ENCODE results near the gene CPT1C.

CPT1C gene
- 0 to 0.87 (median 0.72) reads per million in 9 experiments for total RNA-seq

DNA sequence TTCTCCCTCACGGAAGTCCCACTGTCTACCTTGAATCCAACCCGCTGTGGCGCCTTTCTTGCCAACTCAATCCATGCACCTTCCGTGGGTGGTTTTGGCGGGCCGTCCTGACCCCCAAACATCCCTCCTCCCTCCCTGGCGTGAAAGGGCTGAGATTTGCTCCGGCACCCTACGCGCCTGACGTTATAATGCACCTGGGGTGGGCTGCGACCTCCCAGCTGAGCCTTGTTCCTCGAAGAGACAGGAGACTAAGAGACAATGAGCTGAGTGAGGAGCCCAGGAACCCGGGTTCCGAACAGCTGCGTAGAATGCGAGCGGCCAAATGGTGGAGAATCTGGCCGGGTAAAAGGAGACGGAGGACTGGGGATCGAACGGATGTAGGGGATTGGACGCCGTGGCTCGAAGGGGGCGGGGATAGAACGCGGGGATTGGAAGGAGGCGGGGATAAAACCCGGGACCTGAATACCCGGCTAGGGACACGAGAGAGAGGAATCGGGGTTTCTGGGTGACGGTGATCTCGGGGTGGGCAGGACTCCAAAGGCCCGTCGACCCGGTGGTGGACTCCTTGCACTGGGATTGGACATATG is at the start of gene CPT1C:
CPT1C (plus strand) TSS at position 461 of the 587 bp plus-strand sequence. CDS start 1,137 bp downstream, outside the sequence.
- H3K36me3 Mint-ChIP-seq (ENCODE audit: insufficient read depth): peaks cover 33% of the 10 kb centered on the region
- peak within 1 kb of the TSS; percentile 76 to 82 for H3K4me3 Mint-ChIP-seq
- DNase-seq: no peak
- ATAC-seq (replicated peaks): peak; percentile 49
- H3K9me3 Mint-ChIP-seq: no peaks in the 10 kb centered on the region
- H3K4me1 Mint-ChIP-seq (ENCODE audit: low read depth in 2 of 2): peaks cover 14 to 24% of the 10 kb centered on the region in 2 donors
- peaks cover 18 to 39% of the 10 kb centered on the region in 2 donors for H3K27me3 Mint-ChIP-seq
- peak within 1 kb of the TSS; percentile 41 to 83 for H3K27ac Mint-ChIP-seq

DNA sequence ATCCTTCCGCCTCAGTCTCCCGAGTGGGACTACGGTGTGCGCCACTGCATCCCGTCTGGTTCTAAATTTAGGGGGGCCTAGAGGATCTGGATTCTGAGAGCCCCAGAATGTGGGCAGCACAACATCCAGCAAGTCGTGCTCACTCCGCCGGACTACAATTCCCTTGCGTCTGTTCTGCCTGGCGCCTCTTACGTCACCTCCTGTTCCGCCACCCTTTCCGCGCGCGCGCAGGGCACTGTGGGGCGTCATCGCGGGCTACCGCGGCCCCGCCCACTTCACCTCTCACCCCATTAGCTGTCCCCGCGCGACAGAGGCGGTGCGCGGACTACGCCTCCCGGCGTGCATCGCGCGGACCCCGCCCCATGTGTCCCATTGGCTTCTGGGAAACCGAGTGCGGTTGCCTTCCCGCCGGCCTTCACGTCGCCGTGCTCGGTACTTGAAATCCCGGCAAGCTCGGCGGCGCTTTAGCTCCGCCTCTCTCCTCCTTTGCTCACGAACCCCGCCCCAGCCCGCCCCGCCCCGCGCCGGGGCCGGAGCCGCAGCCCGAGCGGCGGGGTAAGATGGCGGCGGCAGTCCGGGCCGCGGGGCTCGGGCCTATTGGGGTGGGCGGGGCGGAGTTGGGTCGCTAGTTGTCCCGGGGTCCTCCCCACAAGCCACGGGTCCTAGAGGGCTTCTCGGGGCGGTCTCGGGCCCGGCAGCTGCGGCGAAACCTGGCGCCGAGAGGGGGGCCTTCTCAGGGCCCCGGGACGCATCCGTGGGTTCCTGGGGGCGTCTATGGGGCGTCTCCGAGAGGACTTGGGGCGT is 49.0 kb upstream of the CPT1C start, which contains the start of gene SCAF1:
SCAF1 (plus strand) TSS at position 522 of the 804 bp plus-strand sequence. CDS start 2,818 bp downstream, outside the sequence.
- H3K27ac Mint-ChIP-seq: peak within 1 kb of the TSS; percentile 97 to 98
- peak; percentile 98 to 99 (median 98) for DNase-seq
- ATAC-seq (replicated peaks): peak; percentile 69
- no peaks in the 10 kb centered on the region for H3K9me3 Mint-ChIP-seq
- H3K4me1 Mint-ChIP-seq (ENCODE audit: low read depth in 2 of 2): peaks cover 58% of the 10 kb centered on the region in 2 donors
- H3K27me3 Mint-ChIP-seq: no peaks in the 10 kb centered on the region
- H3K4me3 Mint-ChIP-seq: peak within 1 kb of the TSS; percentile 97 to 99
- peaks cover 34% of the 10 kb centered on the region for H3K36me3 Mint-ChIP-seq (ENCODE audit: insufficient read depth)

DNA sequence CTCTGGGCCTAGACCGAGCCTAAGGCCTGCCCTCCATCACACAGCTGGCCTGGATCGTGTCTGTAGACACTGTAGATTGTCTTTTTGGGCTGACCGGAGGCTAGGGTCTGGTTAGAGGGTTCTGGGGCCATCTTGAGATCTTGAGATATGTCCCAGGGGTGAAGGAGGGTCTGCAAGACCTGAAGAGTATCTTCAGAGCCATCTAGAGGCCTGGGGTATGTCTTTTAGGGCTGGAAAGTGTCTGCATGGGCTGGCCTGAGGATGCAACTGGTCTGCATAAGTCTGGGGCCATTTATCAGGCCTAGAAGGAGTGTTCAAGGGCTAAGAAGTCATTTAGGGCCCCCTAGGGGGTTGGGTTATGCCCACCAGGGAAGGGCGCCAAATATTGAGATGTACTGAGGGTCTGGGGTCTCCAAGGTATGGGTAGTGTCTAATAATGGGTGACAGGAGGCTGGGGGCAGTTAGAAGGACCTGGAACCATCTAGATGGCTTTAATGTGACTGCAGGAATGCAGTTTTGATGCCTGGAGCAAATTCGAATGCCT is 48.4 kb upstream of the CPT1C start:
- Mint-ChIP-seq H3K4me3 (peak overlapping the region; percentile 97 to 99), H3K4me1 (ENCODE audit: low read depth in 2 of 2) (peaks cover 57 to 58% of the 10 kb centered on the region in 2 donors), H3K36me3 (ENCODE audit: insufficient read depth) (peaks cover 36% of the 10 kb centered on the region), H3K9me3 (no peaks in the 10 kb centered on the region), H3K27ac (peak overlapping the region; percentile 97 to 98), H3K27me3 (no peaks in the 10 kb centered on the region)
- no peak for DNase-seq
- no peak for ATAC-seq (replicated peaks)

DNA sequence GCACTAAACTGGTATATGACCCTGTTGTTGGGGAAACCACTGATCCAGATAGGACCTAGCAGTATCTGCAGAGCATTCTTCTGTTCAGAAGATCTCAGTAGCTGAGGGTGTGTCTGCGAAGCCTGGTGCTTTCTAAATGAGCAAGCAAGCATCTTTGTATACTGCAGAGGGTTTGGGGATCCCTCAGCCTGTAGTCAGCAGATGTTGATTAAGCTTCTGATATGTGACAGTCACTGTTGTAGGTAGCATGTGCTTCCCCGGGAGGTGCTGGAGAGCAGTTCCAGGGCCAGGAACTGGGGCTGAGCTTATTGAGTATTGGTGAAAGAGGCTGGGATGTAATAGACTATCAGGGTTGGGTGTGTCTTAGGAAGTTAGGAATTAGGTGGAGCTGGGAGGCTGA is 47.5 kb upstream of the CPT1C start:
- DNase-seq (no peak), ATAC-seq (replicated peaks) (no peak)
- peaks cover 37% of the 10 kb centered on the region for H3K36me3 Mint-ChIP-seq (ENCODE audit: insufficient read depth)
- peak overlapping the region; percentile 97 to 99 for H3K4me3 Mint-ChIP-seq
- no peaks in the 10 kb centered on the region for H3K9me3 Mint-ChIP-seq
- H3K27ac Mint-ChIP-seq: peak overlapping the region; percentile 97 to 98
- H3K4me1 Mint-ChIP-seq (ENCODE audit: low read depth in 2 of 2): peaks cover 49 to 52% of the 10 kb centered on the region in 2 donors
- H3K27me3 Mint-ChIP-seq: no peaks in the 10 kb centered on the region

DNA sequence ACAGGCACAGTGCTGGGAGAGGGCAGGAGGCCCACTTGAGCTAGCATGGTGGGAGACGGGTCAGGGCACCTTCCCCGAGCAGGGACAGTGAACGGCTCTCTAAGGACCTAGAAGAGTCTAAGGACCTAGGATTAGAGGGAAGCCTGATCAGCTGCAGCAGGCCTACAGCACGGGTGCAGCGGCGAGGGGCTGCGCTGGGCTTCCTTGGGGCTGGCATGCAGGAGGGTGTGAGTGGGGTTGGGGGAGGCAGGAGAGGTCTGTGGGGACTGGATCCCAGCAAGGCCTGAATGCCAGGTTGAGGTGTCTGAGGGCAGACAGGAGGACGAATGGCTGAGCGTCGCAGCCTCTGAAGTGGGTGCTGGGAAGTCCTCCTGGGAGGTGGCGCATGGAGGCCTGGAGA is 45.3 kb upstream of the CPT1C start:
- no peaks in the 10 kb centered on the region for H3K9me3 Mint-ChIP-seq
- H3K27me3 Mint-ChIP-seq: no peaks in the 10 kb centered on the region
- peaks cover 35 to 42% of the 10 kb centered on the region in 2 donors for H3K4me1 Mint-ChIP-seq (ENCODE audit: low read depth in 2 of 2)
- no peak overlapping the region for H3K4me3 Mint-ChIP-seq
- ATAC-seq (replicated peaks) (no peak), DNase-seq (no peak)
- H3K27ac Mint-ChIP-seq: peak overlapping the region; percentile 60 to 80
- peaks cover 36% of the 10 kb centered on the region for H3K36me3 Mint-ChIP-seq (ENCODE audit: insufficient read depth)

DNA sequence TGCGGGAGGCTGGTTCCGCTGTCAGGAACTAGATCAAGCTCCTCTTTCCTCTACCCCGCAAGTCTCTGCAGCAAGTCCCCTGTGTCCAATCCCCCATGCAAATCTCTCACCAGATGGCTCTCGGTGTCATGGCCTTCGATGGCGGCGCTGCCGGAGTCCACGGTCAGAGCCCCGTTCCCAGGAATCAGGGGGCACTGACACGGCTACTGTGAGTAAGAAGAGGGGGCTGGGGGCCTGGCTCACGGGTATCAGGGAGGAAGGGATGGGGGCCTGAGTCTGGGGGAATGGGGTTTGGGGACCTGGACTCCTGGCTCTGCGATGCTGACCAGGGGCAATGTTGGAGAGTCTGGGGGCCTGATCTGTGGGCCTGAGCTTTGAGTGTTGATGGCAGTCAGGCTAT is 44.9 kb upstream of the CPT1C start:
- no peaks in the 10 kb centered on the region for H3K27me3 Mint-ChIP-seq
- peak overlapping the region in 1 of 2 donors; percentile 60 for H3K27ac Mint-ChIP-seq
- no peaks in the 10 kb centered on the region for H3K9me3 Mint-ChIP-seq
- no peak for DNase-seq
- peaks cover 33% of the 10 kb centered on the region for H3K36me3 Mint-ChIP-seq (ENCODE audit: insufficient read depth)
- ATAC-seq (replicated peaks): no peak
- H3K4me3 Mint-ChIP-seq: no peak overlapping the region
- peaks cover 31 to 38% of the 10 kb centered on the region in 2 donors for H3K4me1 Mint-ChIP-seq (ENCODE audit: low read depth in 2 of 2)

DNA sequence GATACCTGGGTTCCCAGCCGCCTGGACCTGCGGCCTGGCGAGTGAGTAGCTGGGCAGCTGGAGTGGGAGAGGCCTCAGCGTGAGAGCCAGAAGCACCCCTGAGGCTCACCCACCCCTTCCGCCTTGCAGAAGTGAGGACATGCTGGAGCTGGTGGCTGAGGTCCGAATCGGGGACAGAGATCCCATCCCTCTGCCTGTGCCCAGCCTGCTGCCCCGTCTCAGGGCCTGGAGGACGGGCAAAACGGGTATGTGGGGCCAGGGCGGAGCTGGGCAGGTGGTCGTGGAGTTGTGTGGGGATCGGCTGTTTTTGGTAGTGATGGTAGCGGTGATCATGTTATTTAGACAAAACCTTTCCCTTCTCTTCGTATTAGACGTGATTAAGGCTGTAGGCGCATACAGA is 44.3 kb upstream of the CPT1C start:
- Mint-ChIP-seq H3K27ac (no peak overlapping the region), H3K9me3 (no peaks in the 10 kb centered on the region), H3K4me1 (ENCODE audit: low read depth in 2 of 2) (peaks cover 27 to 35% of the 10 kb centered on the region in 2 donors), H3K36me3 (ENCODE audit: insufficient read depth) (peaks cover 31% of the 10 kb centered on the region), H3K4me3 (no peak overlapping the region), H3K27me3 (no peaks in the 10 kb centered on the region)
- ATAC-seq (replicated peaks) (no peak), DNase-seq (no peak)

DNA sequence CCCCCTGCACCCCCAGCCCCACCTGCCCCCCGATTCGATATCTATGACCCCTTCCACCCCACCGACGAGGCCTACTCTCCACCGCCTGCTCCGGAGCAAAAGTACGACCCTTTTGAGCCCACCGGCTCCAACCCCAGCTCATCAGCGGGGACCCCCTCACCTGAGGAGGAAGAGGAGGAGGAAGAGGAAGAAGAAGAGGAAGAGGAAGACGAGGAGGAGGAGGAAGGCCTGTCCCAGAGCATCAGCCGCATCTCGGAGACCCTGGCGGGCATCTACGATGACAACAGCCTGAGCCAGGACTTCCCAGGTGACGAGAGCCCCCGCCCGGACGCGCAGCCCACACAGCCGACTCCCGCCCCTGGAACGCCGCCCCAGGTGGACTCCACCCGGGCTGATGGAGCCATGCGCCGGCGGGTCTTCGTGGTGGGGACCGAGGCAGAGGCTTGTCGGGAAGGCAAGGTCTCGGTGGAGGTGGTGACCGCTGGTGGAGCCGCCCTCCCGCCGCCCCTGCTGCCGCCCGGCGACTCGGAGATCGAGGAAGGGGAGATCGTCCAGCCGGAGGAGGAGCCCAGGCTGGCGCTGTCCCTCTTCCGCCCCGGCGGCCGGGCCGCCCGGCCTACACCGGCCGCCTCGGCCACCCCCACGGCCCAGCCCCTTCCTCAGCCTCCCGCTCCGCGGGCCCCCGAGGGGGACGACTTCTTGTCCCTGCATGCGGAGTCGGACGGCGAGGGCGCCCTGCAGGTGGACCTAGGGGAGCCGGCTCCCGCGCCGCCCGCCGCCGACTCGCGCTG is 39.7 kb upstream of the CPT1C start:
- ATAC-seq (replicated peaks) (no peak), DNase-seq (no peak)
- Mint-ChIP-seq H3K27ac (no peak overlapping the region), H3K9me3 (no peaks in the 10 kb centered on the region), H3K4me1 (ENCODE audit: low read depth in 2 of 2) (peaks cover 0 to 5% of the 10 kb centered on the region in 2 donors), H3K27me3 (no peaks in the 10 kb centered on the region), H3K36me3 (ENCODE audit: insufficient read depth) (peaks cover 48% of the 10 kb centered on the region), H3K4me3 (no peak overlapping the region)

DNA sequence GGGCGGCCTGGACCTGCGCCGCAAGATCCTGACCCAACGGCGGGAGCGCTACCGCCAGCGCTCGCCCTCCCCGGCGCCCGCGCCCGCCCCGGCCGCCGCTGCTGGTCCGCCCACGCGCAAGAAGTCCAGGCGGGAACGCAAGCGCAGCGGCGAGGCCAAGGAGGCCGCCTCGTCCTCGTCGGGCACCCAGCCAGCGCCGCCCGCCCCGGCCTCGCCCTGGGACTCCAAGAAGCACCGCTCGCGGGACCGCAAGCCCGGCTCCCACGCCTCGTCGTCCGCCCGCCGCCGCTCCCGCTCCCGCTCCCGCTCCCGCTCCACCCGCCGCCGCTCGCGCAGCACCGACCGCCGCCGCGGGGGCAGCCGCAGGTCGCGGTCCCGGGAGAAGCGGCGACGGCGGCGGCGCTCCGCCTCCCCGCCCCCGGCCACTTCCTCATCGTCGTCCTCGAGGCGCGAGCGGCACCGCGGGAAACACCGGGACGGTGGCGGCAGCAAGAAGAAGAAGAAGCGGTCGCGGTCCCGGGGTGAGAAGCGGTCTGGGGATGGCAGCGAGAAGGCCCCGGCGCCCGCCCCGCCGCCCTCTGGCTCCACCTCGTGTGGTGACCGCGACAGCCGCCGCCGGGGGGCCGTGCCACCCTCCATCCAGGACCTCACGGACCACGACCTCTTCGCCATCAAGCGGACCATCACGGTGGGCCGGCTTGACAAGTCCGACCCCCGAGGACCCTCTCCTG is 38.9 kb upstream of the CPT1C start:
- Mint-ChIP-seq H3K9me3 (no peaks in the 10 kb centered on the region), H3K27me3 (no peaks in the 10 kb centered on the region), H3K27ac (no peak overlapping the region), H3K4me3 (no peak overlapping the region), H3K4me1 (ENCODE audit: low read depth in 2 of 2) (peaks cover 0 to 5% of the 10 kb centered on the region in 2 donors), H3K36me3 (ENCODE audit: insufficient read depth) (peaks cover 48% of the 10 kb centered on the region)
- ATAC-seq (replicated peaks): no peak
- no peak for DNase-seq

DNA sequence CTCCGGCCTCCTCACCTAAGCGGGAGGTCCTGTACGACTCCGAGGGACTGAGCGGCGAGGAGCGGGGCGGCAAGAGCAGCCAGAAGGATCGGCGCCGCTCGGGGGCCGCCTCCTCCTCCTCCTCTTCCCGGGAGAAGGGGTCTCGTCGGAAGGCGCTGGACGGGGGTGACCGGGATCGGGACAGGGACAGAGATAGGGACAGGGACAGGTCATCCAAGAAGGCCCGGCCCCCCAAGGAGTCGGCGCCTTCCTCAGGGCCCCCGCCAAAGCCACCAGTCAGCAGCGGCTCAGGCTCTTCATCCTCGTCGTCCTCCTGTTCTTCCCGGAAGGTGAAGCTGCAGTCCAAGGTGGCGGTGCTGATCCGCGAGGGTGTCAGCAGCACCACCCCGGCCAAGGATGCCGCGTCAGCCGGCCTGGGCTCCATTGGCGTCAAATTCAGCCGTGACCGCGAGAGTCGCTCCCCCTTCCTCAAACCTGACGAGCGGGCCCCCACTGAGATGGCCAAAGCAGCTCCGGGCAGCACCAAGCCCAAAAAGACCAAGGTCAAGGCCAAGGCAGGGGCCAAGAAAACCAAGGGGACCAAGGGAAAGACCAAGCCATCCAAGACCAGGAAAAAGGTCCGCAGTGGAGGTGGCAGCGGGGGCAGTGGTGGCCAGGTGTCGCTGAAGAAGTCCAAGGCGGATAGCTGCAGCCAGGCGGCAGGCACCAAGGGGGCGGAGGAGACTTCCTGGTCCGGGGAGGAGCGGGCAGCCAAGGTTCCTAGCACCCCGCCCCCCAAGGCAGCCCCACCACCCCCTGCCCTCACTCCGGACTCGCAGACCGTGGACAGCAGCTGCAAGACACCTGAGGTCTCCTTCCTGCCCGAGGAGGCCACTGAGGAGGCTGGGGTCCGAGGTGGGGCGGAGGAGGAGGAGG is 38.1 kb upstream of the CPT1C start:
- Mint-ChIP-seq H3K36me3 (ENCODE audit: insufficient read depth) (peaks cover 54% of the 10 kb centered on the region), H3K4me1 (ENCODE audit: low read depth in 2 of 2) (peaks cover 0 to 7% of the 10 kb centered on the region in 2 donors), H3K9me3 (no peaks in the 10 kb centered on the region), H3K27me3 (no peaks in the 10 kb centered on the region), H3K4me3 (no peak overlapping the region), H3K27ac (no peak overlapping the region)
- ATAC-seq (replicated peaks): no peak
- DNase-seq: no peak

DNA sequence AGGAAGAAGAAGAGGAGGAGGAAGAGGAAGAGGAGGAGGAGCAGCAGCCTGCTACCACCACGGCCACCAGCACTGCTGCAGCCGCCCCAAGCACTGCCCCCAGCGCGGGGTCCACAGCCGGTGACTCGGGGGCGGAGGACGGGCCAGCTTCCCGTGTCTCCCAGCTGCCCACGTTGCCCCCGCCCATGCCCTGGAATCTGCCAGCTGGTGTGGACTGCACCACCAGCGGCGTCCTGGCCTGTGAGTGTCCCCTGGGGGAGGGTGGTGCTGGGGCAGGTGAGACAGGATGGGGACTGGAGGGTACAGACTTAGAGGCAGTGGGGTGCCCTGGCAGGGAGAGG is 37.5 kb upstream of the CPT1C start:
- ATAC-seq (replicated peaks) (no peak), DNase-seq (no peak)
- no peaks in the 10 kb centered on the region for H3K27me3 Mint-ChIP-seq
- H3K36me3 Mint-ChIP-seq (ENCODE audit: insufficient read depth): peaks cover 53% of the 10 kb centered on the region
- no peak overlapping the region for H3K4me3 Mint-ChIP-seq
- H3K4me1 Mint-ChIP-seq (ENCODE audit: low read depth in 2 of 2): peaks cover 0 to 7% of the 10 kb centered on the region in 2 donors
- H3K9me3 Mint-ChIP-seq: no peaks in the 10 kb centered on the region
- no peak overlapping the region for H3K27ac Mint-ChIP-seq

DNA sequence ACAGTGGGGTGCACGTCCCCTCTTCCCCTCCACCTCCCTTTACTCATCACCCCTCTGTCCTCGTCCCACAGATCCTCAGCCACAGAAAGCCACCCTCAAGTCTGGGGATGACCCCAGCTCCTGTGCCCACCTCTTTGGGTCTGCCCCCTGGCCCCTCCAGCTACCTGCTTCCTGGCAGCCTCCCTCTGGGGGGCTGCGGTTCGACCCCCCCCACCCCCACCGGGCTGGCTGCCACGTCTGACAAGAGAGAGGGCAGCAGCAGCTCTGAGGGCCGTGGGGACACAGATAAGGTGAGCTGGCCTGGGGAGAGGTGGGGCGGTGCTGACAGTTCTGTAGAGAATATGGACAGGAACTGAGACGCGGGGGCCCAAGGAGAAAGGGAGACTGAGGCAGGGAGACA is 36.3 kb upstream of the CPT1C start:
- Mint-ChIP-seq H3K9me3 (no peaks in the 10 kb centered on the region), H3K27ac (peak overlapping the region in 1 of 2 donors; percentile 60)

More for the DNA sequence above, 36.3 kb upstream of the CPT1C start:
- DNase-seq: no peak
- Mint-ChIP-seq H3K4me3 (no peak overlapping the region), H3K4me1 (ENCODE audit: low read depth in 2 of 2) (peaks cover 3 to 7% of the 10 kb centered on the region in 2 donors), H3K36me3 (ENCODE audit: insufficient read depth) (peaks cover 52% of the 10 kb centered on the region), H3K27me3 (no peaks in the 10 kb centered on the region)
- ATAC-seq (replicated peaks): no peak

Measured in effector memory CD8-positive, alpha-beta T cell (primary cell).